Hippocampal formation (tissue), 2 donors: Measurements from ENCODE around the gene NECAB2.

Experiments
- DNase-seq, 2 donors: peaks; one replicate each; lab custom pipeline; 2025; lab: John Stamatoyannopoulos, UW

NECAB2 gene

DNA sequence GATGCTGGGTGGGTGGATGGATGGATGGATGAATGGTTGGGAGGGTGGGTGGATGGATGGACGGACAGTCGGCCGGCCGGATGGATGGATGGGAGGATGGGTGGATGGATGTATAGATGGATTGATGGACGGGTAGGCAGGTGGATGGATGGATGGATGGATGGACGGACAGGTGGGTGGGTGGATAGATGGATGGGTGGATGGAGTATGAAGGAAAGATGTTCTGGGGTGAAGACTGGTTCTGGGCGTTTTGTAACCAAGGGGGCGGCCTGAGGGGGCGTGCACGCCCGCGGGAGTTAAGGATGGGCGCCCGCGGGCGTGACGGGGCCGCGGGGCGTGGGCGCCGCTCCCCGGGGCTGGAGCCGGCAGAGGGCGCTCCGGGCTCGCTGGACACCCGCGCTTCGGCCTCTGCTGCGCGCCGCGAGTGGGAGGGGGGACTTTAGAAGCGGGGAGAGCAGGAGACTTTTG lies at the start of gene NECAB2:
TSS of gene NECAB2 (plus strand) at position 407 of the 468 bp plus-strand sequence. CDS start 405 bp downstream, outside the sequence.
- peak in 1 of 2 donors; percentile 29 for DNase-seq

DNA sequence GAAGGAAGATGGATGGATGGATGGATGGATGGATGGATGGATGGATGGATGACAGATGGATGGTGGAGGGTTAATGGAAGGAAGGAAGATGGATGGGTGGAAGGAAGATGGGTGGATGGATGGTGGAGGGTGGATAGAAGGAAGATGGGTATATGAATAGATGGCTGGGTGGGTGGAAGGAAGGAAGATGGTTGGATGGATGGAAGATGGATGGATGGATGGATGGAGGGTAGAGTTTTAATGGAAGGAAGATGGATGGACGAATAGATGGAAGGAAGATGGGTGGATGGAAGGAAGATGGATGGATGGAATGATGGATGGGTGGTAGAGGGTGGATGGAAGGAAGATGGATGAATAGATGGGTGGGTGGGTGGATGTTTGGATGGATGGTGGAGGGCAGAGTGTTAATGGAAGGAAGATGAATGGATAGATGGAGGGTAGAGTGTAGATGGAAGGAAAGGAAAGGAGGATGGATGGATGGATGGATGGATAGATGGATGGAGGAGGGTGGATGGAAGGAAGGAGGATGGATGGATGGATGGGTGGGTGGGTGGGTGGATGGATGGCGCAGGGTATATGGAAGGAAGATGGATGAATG lies 47.1 kb upstream of the NECAB2 start:
- no peak for DNase-seq

DNA sequence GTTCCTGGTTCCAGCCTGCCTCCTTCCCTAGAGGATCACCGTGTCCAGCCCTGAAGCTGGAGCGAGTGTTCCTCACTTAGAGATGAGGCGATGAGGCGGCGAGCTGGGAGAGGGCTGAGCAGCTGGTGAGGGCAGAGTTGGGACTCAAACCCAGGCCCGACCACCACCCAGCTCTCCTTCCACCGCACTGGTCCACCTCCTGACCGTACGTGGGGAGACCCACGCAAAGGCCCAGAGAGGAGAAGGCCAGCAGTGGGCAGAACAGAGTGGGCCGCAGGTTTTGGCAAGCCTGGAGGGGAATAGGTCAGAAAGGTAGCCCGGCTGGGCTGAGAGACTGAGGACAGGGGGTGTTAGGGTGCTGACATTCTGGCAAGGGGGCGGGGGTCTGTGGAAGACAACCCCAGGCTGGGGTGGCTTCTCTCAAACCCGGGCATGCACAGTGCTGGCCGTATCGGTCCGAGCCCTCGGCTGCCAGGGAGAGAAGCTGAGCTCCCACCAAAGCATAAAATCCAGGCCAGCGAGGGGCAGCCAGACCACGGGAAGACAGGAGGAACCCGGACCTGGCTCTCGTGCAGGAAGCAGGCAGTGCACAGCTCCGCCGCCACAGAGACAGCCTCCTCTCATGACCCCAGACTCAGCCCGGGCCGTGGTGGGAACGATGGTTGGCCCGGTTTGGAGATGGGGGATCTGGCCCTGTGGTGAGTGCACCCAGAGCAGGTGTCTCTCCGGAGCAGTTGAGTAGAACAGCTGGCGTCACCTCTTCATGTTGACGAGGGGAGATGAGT lies 44.3 kb upstream of the NECAB2 start:
- no peak for DNase-seq

DNA sequence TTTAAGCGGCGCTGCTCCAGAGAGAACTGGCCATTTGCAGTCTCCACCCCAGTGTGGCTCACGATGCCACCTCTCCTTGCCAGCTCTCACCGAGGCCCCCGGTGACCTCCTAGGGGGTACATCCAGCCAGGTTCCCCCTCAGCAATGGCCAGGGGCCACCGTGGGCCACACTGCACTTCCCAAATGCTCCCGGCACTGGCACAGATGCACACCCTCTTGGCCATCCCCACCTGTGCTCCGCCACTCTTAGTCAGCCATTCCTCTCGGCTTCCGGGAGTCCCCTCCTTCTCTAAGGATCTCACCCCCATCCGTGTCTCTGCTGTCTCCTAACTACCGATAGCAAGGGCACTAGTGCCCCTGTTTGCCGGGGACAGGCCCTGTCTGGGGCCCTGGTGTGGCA lies 43.4 kb upstream of the NECAB2 start:
- DNase-seq, result no peak

DNA sequence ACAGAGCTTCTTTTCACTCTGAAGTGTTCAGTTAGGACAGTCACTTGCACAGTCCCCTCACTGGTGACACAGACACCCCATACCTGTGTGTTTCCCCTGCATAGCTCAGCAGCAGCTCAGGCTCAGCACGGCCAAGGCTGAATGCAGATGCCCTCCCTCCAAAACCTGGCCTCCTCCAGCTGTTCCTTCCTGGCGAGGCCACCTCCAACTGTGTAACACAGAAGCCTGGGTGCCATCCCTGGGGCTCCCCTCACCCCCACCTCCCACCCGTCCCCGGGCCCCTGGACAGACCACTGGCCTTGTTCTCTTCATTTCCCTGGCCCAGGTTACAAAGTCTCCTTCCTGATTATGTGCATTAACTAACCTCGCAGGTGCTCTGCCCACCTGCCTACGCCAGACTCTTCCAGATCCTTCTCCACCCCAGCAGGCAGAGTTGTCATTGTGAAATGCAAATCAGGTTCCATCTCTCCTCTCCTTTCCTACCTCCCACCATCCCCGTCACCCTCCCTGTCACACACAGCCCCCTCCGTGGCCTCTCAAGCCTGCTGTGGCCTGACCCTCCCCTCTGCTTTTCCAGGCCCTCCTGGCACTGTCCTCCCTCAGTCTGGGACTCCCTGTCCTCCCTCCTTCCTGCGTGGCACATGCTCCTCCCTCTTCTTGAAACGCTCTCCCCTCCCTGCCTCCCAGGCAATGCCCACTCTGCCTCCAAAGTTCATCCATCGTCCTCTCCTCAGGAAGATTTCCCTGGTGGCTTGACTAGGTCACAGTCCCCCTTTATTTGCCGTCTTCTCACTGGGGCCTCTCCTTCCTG lies 42.7 kb upstream of the NECAB2 start:
- no peak for DNase-seq

DNA sequence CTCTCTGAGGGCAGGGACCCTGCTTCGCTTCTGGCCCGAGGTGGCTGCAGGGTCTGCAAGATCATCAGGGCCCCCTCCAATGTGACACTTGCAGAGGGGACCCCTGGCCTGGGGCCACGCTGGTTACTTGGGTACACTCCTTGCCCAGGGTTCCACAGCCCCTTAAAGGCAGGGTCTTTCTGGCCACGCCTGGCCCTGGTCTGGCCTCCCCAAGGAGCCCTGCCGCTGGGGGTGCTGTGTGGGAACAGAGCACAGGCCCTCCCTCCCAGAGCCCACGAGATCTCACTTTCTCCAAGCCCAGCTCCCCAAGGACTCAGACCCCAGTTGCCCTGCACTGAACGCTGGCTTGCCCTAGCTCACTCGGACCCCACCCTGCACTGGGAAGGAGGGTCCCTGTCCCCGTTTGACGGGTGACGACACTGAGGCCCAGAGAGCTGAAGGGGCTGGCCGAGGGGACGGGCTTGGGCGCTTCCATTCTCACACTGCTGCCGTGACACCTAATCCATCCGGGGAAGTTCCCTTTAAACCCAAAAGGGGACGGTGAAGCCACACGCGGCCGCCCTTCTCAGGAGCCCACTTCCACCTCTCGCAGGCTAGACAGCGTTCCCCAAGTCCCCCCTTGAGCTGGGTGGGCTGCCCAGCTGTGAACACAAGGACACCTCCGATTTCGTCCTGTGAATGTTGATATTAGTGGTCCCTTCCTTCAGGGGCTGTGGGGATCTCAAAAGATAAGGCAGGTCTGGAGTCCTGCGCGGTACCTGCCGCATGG lies 41.9 kb upstream of the NECAB2 start:
- no peak for DNase-seq

DNA sequence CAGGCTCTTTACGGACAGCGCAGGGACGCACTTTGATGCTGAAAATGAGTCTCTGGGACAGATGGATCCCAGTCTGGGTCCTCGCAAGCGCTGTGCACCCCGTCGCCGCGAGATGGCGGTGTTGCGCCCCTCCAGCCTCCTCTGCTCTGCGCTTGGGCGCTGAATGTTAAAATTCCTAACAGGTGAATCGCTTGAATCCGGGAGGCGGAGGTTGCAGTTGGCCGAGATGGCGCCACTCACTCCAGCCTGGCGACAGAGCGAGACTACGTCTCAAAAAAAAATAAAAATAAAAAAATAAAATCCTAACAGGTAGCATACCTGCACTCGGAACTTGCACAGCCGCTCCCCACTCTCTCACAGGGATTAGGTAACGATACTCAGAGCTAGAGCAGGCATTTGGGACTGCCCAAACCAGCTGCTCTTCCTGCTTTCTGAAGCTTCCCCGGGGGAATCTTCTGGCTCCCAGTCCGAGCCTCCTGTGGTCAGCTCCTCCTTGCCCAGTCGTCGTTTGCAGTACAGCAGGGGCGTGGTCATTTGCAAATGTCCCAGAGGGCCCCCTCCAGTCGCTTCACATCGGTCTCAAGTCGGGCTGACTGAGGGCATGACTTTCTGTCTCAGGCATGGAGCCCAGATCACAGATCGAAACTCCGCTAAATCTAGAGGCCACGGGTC lies 41.2 kb upstream of the NECAB2 start:
- DNase-seq, result peak; percentile 9 to 43

DNA sequence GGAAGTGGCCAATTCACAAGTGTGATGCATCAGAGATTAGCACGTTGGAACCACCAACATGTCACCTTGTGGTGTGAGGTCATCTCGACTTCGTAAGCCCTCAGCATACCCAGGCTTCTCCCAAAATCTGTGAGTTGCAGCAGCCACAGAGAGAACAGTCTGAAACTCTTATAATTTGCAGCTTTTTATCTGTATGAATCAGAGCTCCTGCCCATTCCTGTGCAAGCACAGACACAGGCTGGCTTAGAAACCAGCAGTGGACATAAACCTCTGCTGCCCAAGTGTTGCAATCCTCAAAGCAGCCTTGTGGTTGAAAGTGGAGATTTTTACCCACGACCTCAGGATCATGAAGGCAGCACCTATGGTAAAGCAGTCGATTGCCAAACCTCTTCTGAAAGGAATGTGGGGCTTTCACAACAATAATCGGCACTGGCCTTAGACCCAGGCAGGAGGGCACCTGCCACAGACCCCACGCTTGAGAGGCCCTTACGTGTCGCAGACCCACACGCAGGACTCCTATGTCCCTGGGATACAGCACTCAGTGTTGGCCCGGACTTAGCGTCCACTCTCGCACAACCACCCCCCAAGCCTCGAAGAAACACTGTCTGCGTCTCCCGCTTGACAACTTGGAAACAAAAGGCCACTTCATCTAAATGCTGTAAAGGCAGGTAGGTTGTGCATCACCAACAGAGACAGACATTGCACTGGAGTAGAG lies 39.5 kb upstream of the NECAB2 start:
- DNase-seq, result no peak

DNA sequence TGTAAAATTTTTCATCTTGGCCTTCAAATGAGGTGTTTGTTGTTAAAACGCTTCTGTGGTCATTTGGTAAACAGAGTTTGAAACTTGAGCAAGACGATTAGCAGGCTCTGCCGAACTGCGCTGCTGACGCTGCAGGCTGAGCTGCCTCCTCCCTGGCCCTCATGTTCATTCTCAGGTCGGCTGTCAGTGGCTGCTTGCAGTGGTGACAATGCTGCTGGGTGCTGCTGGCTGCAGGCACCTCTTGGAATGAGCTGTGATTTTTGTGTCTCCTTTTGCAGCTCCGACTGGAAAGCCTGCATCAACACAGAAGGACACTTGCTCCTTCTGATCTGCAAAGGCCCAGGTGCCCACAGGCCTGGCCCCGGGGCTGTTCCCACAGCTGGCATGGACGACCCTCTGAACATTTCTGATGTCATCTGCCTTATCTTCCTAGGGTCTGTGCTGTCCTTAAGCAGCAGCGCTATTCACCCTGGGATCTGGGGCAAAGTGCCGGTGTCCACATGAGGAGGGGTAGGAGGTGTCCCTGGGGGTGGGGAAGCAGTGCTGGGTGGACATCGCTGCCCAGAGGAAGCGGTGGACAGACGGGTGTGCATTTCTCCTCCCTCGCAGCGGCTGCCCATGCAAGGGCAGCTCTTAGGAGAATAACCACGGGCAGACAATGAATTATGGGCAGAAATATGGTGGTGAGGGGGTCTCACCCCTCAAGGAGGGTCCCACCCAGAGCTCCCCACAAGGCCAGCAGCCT lies 38.1 kb upstream of the NECAB2 start:
- no peak for DNase-seq

DNA sequence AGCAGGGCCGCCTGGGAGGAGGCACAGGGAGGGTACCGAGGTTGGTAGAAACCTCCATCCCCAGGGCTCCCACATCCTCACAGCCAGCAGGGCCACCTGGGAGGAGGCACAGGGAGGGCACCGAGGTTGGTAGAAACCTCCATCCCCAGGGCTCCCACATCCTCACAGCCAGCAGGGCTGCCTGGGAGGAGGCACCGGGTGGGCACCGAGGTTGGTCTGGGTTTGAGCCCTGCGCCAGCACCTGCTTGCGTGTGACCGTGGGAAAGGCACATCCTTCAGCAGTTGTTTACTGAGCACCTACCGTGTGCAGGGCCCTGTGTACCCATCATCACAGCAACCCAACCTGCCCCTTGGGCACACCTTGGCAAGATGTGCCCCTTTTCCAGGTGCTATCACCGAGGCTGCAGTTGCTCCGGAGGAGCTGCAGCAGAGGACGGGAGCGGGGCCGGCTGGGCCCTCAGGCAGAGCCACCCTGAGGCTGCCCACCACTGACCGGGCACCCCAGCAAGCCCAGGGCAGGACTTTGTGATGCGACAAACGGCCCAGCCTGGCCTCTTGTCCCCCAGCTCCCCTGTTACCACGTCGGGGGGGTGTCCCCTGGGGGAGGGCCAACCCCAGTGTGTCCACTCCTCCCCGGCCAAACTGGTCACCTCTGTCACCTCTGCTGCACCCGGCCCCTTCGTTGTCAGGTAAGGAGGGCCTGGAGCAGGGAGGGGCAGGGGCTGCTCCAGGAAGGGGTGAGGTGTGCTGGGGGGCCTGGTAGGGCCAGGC lies 37.1 kb upstream of the NECAB2 start:
- no peak for DNase-seq

DNA sequence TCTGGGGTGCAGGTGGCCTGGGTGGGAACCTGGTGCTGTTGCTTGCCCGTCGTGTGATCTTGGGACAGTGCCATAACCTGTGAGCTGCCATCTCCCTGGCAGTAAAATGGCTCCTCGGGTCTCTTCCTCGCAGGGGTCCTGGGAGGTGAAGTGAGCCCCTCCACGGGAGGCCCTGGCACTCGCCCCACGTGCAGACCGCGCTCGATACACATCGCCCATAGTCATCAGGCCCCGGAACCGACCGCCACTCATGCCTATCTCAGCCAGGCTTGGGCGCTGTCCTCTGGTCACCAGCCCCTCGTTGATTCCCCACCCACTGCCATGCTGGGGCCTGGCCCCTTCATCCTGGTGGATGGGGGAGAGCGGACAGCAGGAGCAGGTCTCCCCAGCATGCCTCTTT lies 36.5 kb upstream of the NECAB2 start:
- DNase-seq, result no peak

DNA sequence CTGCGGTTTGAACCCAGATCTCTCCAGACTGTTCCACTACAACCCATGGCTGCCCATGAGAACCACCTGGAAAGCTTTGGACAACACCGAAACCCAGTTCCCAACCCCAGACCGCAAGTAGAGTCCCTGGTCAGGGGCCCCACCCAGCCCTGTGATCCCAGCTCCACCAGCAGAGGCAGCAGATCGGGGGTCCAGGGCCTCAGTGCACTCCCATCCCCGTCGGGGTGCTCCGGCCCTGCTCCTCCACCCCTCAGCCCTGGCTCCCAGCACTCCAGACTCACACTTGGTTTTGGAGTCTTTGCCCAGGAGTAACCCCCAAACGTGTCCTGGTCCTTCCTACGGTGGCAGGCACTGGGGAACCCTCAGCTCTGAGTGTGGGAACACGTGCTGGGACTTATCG lies 35.7 kb upstream of the NECAB2 start:
- DNase-seq, result no peak

DNA sequence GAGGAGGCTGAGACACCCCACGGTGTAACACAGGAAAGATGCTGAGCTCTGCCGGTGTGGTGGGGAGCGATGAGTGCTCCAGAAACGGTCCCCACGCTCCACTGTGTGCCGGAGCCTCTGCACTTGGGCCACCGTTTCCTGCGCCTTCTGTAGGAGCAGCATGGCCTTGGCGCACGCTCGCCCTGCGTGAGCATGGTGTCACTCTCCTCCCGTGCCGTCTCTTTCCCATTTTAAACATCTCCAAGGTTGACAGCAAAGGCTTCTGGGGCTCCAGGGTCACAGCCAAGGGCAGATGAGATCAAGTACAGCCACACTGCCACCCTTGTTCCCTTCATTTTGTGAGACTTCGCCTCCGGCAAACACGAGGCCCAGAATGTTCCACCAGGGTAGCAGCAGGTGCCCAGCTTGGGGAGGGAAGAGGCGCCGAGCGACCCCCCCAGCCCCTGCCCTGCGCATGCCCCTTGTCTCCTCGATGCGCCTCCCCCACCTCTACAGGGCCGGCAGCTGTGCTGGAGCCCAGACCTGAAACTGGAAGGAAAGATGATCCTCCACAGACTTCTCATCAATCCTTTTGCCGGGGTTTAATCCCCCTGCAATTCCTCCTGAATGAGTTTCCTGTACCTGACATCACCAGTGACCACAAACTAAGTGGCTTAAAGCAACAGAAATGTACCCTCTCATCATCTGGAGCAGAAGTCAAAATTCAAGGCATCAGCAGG lies 34.9 kb upstream of the NECAB2 start:
- DNase-seq, result no peak

DNA sequence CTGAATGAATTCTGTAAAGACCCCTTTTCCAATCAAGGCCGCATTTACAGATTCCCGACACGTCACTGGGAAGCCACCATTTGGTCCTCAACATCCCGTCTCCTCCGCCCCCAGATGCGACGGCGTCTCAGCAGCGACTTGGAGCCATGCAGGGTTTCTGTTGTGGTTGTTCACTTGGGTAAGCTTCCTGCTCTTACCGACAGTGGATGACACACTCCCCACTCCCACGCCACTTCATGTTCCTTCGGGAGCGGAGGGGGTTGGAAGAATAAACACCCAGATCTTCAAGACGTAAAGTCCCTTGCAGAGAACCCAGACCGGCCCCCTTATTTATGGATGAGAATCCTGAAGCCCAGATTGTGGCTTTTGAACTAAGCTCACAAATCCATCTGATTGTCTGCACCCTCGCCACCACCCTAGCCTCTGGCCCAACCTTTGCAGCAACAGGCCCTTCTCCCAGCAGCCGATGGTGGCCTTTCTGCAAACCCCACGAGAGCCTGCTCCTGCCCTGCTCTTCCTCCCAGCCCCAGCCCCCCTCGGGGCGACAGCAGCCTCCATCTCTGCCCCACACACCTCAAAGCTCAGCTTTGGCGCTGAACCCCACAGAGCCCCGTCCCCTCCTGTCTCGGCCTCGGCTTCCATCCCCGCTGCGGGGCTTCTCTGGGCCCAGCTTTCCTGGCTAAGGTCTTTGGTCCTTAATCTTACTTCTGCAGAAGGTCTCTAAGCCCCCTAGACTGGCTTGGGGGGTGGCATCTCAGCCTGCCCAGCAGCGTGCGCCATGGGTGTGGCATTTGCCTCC lies 34.0 kb upstream of the NECAB2 start:
- DNase-seq, result no peak

DNA sequence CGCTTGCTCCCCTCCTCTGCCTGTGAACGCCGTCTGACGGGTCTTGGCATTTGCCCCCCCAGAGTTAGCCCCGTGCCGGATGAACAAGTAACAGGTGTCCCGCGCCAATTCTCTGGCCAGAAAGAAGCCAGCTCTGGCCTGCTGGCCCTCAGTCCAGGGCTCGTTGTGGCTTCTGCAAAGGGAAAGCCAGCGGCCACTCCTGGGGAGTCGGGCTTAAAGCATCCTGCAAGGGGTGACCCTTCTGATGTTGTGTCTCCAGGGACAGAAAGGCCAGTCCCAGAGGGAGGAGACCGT lies 33.4 kb upstream of the NECAB2 start:
- no peak for DNase-seq

DNA sequence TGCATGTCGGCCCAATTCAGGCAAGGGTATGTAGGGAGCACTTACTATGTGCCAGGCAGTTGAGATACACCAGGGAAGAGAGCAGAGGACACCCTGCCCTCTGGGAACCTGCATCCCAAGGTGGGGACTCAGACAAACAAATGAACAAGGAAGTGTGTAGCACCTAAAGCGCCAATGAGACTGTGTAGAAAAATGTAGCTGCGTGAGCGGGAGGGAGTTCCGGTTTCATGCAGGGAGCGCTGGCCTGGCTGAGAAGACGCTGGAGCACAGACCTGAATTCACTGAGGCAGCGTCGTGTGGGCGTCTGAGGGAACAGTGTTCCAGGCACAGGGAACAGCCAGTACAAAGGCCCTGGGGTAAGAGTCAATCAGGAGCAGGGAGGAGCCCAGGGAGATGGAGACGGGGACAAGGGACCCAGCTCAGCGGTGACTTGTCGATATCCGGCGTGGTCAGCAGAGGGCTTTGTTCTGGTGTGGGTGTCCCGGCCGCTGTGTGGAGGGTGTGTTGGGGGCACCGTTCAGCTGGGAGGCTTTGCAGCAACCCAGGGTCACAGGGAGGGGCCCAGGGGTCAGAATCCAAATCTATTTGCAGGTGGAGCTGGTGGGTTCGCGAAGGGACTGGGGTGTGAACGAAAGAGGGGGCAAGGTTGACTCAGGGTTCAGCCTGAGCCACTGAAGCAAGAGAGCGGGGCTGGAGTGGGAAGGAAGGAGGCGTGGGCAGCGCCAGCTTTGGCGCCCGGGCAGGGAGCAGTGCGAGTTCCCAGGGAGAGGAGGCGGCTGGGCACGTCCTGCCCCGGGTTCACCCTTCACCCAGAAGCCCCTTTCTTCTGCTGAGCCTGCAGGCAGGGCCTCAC lies 32.8 kb upstream of the NECAB2 start:
- DNase-seq, result no peak

DNA sequence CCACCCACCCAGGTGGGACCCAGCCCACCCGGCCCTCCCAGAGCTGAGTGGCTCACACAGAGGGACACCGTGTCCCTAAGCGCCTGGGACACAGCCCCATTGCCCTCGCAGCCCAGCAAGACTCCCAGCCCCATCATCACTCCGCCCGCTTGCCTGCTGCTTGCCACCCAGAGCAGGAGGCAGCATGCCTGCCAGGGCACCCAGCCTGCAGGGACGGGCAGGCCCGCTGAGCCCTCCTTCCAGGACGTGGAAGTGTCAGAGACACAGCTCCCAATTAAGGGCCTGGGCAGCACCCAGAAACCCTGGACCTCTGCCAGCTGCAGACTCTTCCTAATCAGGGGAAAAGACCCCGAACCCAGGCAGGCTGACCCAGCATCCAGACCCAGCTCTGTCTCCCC lies 32.2 kb upstream of the NECAB2 start:
- DNase-seq, result no peak
